Measurements from ENCODE around the gene ZIC5. TPM values are rescaled to one million over a fixed set of nuclear protein-coding genes. Genes with fewer than 3 reads are reported as not detected.

The ZIC5 gene
- total and polyA plus RNA-seq, 11 donors = not detected

DNA sequence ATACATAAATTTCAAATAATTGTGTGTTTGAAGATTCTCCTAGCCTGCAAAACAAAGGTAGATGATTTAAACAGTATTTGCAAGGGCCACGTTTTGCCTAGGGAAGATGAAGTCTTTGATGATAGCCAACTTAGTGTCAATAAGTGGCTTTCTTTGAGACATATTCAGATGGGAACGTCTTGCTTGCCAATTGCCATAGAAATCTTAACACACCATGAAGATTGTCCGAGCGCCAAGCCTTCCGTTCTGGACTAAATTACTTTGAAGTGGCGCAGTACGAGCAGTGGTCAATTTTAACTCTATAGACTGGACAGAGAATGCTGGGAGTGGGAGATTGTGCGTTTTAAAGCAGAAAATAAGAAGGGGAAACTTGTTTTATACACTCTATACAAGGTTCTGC is 9.9 kb downstream of the ZIC5 start:
- no peaks in the 10 kb centered on the region for H3K9me3 ChIP-seq
- no peak overlapping the region for H3K4me3 ChIP-seq
- H3K36me3 ChIP-seq = no peaks in the 10 kb centered on the region
- peaks cover 54 to 100% (median 98%) of the 10 kb centered on the region in 9 donors for H3K27me3 ChIP-seq
- TF ChIP-seq, protein P1, sequence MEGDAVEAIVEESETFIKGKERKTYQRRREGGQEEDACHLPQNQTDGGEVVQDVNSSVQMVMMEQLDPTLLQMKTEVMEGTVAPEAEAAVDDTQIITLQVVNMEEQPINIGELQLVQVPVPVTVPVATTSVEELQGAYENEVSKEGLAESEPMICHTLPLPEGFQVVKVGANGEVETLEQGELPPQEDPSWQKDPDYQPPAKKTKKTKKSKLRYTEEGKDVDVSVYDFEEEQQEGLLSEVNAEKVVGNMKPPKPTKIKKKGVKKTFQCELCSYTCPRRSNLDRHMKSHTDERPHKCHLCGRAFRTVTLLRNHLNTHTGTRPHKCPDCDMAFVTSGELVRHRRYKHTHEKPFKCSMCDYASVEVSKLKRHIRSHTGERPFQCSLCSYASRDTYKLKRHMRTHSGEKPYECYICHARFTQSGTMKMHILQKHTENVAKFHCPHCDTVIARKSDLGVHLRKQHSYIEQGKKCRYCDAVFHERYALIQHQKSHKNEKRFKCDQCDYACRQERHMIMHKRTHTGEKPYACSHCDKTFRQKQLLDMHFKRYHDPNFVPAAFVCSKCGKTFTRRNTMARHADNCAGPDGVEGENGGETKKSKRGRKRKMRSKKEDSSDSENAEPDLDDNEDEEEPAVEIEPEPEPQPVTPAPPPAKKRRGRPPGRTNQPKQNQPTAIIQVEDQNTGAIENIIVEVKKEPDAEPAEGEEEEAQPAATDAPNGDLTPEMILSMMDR (IDR thresholded peaks at IDR 0.05) = no peak
- TF ChIP-seq POLR2A (IDR thresholded peaks at IDR 0.05) = no peak
- 53 to 64% (median 58%) methylated on average over 8 of the region's 8 CpGs for WGBS, 4 donors
- intact Hi-C loops (cut with DNase I) = no loop called here
- H3K4me1 ChIP-seq = peaks cover 3 to 30% (median 14%) of the 10 kb centered on the region in 12 donors
- ATAC-seq (no peak), DNase-seq (no peak)
- H3K27ac ChIP-seq = no peak overlapping the region

DNA sequence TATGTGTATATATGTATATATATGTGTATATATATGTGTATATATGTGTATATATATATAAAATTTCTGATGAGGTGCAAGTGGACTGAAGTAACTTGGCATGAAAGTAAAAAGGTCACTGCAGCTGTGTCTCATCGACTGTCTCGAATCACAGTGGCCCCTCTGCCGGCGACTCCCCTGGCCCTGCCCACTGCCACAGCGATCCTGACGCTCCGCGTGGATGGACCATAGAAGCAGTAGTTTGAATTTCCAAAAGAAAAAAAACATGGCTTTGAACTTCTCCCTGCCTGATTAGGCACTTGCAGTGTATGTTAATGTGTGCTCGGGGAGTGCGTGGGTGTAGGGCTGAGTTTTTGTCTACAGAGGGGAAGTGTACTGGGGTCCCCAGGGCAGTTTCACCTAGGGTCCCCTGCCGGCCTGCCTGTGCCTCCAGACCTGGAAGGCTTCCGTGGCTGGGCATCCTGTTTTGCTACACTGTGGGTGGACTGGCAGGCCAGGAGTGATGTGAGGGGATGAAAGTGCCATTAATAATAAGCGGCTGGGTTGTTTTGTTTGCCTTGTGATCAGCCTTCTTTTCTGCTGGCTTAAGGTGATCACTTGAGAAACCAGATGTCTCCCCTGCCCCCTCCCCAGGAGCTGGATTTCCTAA is 10.8 kb downstream of the ZIC5 start:
- WGBS, 4 donors = 8 to 16% (median 13%) methylated on average over 13 of the region's 13 CpGs
- Histone ChIP-seq H3K4me1 (peaks cover 7 to 38% (median 23%) of the 10 kb centered on the region in 12 donors), H3K36me3 (no peaks in the 10 kb centered on the region), H3K27me3 (peaks cover 61 to 100% (median 98%) of the 10 kb centered on the region in 9 donors), H3K27ac (no peak overlapping the region), H3K9me3 (no peaks in the 10 kb centered on the region), H3K4me3 (no peak overlapping the region)
- ATAC-seq (no peak), DNase-seq (no peak)
- intact Hi-C loops (cut with DNase I) = no loop called here
- TF ChIP-seq, protein P1 (IDR thresholded peaks at IDR 0.05) = no peak
- no peak for TF ChIP-seq POLR2A (IDR thresholded peaks at IDR 0.05)

DNA sequence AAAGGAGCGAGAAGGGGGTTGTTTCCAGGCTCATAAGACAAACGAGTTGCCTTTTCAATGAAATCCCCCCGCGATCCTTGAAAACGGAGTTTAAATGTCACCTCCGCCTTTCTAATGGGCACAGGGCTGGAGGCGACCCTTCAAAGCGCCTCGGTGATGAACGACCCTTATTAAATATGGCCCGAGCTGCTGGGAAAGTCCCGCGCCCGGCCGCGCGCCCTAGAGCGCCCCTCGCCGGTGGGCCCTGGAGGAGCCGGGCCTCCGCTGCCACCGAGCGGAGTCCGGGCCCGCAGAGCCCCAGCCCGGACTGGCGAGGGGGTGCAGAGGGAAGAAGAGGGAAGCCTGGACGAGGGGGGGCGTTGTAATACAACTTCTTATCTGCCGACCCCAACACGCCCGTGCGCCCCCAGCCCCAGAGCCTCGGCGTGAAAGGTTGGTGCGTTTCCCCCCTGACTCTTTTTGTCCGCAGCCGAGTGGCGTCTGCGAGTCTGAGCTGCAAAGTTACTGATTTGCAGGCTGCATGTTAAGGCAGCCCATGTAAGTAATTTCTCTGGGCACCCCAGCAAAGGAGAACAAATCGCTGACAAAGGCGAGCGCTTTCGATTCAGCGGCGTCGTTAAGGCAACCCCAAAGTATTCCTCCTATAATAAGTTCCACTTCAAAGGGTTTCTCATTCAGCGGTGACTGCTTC is 11.9 kb downstream of the ZIC5 start:
- intact Hi-C loops (cut with DNase I) = no loop called here
- ATAC-seq = no peak
- peaks cover 59 to 100% (median 98%) of the 10 kb centered on the region in 9 donors for H3K27me3 ChIP-seq
- DNase-seq = no peak
- no peaks in the 10 kb centered on the region for H3K9me3 ChIP-seq
- no peak overlapping the region for H3K27ac ChIP-seq
- TF ChIP-seq POLR2A (IDR thresholded peaks at IDR 0.05) = no peak
- TF ChIP-seq, protein P1 (IDR thresholded peaks at IDR 0.05) = no peak
- H3K4me1 ChIP-seq = peaks cover 7 to 42% (median 27%) of the 10 kb centered on the region in 12 donors
- peak overlapping the region in 3 of 12 donors; percentile 9 to 32 (median 16) for H3K4me3 ChIP-seq
- 3 to 8% (median 4%) methylated on average over 25 to 49 of the region's 49 CpGs for WGBS, 4 donors
- no peaks in the 10 kb centered on the region for H3K36me3 ChIP-seq

DNA sequence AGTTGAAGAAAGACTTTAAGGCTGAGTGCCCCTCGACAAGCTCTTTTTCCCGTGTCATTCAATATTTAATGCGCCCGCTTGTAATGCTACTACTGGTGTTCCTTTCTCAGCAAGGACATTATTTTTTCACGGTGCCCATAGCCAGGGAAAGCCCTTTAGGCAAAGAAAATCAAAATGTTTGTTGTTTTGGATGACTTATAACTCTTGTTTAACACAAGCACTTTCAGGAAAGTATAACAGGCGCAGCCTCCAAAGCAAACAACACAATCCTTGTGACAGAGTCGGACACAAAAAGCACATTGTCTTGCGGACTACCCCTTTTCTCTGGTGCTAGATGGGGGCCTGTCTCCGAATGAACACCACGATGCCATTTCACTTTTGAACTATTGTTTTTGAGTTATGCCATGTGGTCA is 12.4 kb downstream of the ZIC5 start:
- no peak overlapping the region for H3K27ac ChIP-seq

More for the DNA sequence above, 12.4 kb downstream of the ZIC5 start:
- H3K27me3 ChIP-seq = peaks cover 59 to 100% (median 99%) of the 10 kb centered on the region in 9 donors
- TF ChIP-seq, protein P1 (IDR thresholded peaks at IDR 0.05) = no peak
- TF ChIP-seq POLR2A (IDR thresholded peaks at IDR 0.05) = no peak
- ATAC-seq (no peak), DNase-seq (no peak)
- H3K4me1 ChIP-seq = peaks cover 7 to 42% (median 27%) of the 10 kb centered on the region in 12 donors
- no peak overlapping the region for H3K4me3 ChIP-seq
- 13 to 24% (median 16%) methylated on average over 10 of the region's 10 CpGs for WGBS, 4 donors
- H3K36me3 ChIP-seq = no peaks in the 10 kb centered on the region
- intact Hi-C loops (cut with DNase I) = no loop called here
- no peaks in the 10 kb centered on the region for H3K9me3 ChIP-seq
